Right renal pelvis (tissue), 4 donors: Measurements from ENCODE around the gene GXYLT1. TPM values are rescaled to one million over a fixed set of nuclear protein-coding genes. Genes with fewer than 3 reads are reported as not detected.
A peak's percentile ranks its signal among the peaks of the same experiment; 100 is the strongest.
"Not testable (repeated sequence)": the region's sequence is repeated elsewhere in the genome, so short reads cannot be mapped to it uniquely, and the experiment has no call there.

Experiments used
- DNase-seq, 4 donors: peaks; one replicate each; pipeline ENCODE4 v3.0.0-alpha.2; 2013; ENCODE audit warnings: low read depth in 4 of 4, low spot score in 3 of 4, missing footprints in 1 of 4
- polyA plus RNA-seq, 4 donors: library from polyadenylated mRNA; unstranded; fragments of 120-200 nt; gene quantifications; one replicate each; pipeline ENCODE4 v1.2.1, GENCODE V29; 2013; ENCODE audit not compliant: insufficient read length in 4 of 4

The GXYLT1 gene
- polyA plus RNA-seq, 4 donors, result 27.5 to 36.4 (median 34.5) TPM

DNA sequence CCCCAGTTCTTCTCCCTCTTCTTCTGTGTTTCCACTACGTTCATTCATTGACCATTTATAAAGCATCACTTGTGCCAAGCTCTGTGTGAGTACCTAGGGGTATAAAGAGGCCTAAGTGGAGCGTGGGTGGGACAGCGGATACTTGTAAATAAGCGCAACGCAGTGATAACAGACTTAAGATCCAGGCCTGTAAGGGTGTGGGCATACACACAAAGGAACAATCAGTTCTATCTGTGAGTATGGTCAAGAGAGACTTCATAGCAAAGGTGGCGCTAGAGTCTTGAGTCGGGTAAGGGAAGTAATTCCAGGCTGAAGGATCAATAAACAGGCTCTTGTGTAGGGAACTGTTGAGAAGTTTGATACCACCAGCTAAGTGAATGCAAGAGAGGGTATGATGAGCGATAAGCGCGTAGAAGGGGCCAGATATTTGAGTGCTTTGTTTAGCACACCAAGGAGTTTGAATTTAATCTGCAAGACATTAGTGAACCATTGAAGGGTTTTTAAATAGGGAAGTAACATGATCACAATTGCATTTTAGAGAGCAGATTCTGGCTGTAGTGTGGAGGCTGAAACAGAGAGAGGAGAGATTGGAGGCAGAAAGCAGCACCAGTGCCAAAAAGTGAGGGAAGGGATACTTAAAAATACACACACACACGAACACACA, 1.0 kb upstream of the GXYLT1 start:
- DNase-seq, result no peak

DNA sequence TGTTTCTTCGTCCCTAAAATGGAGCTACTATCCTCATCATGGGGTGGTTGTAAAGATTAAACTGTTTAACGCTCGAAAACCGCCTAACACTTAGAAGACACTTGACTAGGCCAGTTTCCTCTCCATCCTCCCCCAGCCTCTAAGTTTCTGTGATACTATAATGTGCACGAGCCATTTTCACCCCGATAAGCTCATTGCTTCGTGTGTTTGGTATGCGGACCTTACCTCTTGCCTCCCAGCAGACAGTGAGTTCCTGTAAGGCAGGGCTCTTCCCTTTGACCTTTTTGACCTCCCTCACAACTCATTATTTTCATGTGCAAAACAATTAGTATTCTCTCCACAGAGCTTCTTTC, 499 bp upstream of the GXYLT1 start:
- no peak for DNase-seq

DNA sequence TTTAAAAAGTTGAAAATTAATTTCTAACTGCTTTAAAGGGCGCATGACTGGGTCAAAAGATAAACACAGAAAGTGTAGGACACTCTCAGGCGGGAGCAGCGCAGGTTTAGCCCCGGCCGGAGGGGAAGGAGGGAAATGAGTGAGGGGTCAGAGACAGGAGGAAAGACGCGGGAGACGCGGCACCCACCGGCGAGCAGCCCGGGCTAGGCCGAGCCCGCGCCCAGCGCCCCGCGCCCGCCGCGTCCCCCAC, 591 bp downstream of the GXYLT1 start:
- DNase-seq, result peak in 1 of 4 donors; percentile 20

DNA sequence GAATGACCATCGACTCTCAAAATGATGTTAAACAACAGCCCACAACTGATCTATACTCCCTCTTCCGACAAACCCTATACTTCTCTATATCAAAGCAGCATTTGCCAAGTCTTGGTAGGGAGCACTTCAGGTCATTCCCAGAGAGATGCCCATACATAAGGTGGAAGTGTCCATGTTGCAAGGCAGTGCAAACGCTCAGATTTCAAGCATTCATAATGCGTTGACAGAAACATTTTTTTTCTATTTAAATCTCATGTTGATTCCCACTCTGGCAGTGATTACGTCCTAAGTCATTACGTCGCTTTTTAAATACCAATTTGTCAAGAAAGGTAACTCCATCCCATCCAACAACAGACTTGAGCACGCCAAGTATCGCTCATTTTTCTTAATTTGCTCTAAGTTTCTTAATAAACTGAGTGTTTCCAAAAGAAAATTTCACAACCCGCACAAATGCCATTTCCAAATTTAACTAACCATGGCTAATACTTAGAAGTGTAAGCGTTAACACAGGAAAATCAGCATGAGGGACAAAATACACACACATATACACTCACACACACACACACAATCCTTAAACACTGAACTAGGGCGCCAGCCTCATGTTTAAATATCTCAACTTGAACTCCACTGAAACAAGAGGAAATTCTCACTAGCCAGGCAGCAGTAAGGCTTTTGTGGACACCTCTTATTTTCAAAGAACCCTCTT, 1.1 kb downstream of the GXYLT1 start:
- peak in 1 of 4 donors; percentile 16 for DNase-seq

DNA sequence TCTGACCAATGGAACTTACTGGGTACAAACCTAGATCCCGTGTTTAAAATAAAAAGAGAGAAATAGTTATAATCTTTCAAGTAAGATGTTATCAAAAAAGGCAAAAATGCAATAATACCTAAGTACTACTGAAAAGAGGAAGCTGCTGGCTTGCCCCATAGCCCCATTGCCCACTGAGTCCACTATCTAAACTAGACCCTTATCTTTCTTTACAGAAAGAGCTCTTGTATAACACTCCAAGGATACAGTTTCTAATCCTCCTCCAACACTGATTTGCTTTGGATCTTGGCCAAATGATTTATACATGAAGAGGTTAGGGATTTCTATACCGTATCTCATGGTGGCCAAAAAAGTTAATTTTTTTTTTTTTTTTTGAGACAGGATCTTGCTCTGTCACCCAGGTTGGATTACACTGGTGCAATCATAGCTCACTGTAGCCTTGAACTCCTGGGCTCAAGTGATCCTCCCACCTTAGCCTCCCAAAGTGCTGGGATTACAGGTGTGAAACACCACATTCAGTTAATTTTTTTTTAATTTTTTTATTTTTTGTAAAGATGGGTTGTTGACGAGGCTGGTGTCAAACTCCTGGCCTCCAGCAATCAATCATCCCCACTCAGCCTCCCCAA, 2.6 kb downstream of the GXYLT1 start:
- DNase-seq, result no peak

DNA sequence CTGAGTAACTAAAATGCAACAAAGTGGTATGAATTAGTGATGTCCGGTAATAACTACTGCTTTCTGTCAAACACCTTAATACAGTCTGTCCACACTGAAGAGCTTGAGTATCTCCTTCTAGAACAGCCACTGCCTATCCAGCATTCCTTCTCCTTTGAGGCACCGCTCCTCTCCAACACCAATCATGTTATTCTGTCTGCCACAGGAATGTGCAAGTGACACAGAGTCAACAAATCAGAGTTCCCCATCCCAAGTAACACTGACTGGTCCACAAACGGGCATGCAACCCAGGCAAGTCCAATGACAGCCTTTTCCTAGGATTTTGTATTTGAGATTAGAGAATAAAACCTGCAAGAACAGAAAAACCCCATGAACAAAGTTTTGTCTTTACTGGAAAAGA, 3.8 kb downstream of the GXYLT1 start:
- DNase-seq, result no peak

DNA sequence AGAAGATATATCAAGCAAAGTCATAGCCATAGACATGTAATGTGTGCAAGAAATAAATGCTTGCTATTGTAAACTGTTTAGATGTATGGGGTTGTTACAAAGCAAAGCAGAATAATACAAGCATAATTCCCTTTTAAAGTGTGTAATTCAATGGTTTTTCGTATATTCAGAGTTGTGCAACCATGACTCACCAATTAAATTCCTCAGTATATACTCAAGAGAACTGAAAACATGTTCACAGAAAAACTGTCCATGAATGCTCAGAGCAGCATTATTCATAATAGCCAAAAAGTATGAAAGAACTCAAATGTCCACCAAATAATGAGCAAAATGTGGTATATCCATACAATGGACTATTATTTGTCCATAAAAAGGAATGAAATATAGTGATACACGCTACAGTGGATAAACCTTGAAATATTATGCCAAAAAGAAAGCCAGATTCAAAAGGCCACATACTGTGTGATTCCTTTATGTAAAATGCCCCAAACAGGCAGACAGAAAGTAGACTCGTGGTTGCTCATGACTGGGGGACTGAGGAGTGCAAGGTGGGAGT, 9.3 kb downstream of the GXYLT1 start:
- no peak for DNase-seq

DNA sequence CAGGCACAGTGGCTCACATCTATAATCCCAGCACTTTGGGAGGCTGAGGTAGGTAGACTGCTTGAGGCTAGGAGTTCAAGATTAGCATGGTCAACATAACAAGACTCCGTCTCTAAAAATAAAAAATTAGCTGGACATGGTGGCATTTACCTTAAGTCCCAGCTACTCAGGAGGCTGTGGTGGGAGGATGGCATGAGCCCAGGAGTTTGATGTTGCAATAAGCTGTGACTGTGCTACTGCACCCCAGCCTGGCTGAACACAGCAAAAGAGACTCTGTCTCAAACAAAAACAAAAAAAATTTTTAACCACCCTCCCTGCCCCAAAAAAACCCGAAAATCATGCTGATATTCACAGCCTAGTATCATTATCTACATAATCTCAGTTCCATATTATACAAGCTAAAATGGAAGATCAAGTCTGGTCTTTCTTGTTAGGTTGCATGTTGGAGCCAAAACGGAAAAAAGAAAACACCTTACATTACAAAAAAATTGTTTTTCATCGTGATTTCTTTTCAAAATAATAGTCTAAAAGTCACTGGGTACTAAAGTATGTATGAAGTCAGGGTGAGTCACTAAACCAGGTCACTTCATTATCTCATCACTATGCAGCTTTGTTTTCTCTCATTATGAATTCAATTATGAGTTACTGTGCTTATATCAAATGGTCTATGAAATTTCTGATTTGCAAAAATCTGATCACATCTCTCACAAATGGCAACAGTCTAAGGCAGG, 13.8 kb downstream of the GXYLT1 start:
- DNase-seq, result no peak

DNA sequence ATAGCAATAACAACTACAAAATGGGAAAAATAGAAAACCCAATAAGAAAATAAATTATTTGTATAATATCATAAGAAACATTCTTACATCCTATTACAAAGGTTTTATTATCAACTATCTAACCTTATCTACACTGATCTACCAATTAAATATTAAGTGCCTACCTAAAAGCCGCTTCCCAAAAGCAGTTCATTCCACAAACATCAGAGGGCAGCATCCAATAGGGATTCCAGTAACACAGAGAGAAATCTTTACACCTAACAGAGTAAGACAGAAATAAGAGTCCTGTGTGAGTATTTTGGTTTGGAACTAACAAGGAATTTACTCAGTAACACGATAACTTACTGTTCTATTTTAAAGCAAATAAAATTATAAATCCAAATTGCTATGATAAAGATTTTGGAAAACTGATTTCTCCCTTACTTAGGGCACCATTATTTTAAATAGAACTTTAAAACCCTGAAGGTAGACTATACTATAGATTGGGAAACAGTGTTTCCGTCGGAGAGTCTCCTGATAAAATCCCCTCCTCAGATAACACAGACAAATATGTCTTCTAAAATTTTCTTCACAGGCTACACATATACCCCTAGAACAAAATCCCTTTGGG, 15.0 kb downstream of the GXYLT1 start:
- DNase-seq, result peak in 2 of 4 donors; percentile 35 to 46

DNA sequence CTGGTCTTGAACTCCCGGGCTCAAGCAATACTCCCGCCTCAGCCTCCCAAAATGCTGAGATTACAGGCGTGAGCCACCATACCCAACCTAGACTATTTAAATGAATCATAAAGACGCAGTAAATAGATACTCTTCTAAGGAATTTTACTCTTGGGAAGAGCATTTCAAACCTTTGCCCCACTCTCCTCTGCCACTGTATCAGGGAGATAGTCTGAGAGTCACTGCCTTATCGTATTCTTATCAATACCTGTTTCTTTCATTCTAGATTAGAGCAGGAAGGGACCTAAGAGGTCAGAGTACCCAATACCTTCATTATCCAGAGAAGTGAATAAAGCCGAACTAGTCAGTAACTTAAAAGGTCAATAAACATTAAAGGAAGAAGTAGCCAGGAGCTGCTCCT, 15.8 kb downstream of the GXYLT1 start:
- no peak for DNase-seq

DNA sequence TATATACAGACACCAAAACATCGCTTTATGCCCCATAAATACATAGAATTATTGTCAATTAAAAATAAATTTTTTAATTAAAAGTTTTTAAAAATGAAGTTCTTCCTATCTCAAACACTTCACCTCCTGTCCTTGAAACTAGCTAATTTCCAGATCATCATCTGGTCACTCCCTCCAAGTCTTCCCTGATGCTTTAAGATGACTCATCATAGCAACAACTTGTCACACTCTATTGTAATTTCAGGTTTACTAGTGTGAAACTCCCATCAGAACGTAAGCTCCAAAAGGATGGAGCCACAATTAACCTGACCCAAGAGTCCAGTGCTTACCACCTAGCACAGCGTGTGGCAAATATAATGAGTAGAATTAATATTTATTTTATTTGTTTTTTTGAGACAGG, 16.3 kb downstream of the GXYLT1 start:
- no peak for DNase-seq

DNA sequence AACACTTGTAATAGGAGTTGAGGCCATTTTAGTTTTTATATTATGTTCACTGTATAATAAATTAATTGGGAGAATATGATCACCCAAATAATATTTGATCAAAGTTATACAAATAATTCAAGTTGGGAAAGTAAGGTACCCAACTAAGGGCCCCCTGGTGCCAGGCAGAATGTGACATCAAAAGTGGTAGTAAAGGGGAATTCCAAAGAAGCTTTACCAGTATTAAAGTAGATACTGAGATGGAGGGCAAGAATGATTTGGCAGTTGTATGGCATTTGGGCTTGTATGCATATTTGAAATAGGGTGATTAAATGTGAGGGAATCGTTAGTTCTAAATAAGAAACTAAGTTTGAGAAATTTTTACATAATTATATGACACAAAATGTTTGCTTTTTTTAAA, 17.7 kb downstream of the GXYLT1 start:
- no peak for DNase-seq

DNA sequence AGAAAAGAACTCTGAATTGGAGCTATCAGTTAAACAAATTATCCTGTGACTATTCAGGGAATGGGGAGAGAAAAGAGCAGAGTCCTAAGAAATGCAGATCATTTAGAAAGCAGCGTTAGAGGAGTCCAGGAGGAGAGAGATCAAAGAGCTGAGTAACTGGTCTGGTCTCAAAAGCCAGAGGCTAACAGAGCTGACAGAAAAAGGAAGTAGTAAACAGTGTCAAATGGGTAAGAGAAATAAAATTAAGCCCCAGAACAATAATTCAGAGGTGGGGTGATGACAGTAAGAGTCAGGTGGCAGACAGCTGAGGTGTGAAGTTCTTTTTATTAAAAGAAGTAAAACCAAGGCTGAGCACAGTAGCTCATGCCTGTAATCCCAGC, 19.3 kb downstream of the GXYLT1 start:
- no peak for DNase-seq

DNA sequence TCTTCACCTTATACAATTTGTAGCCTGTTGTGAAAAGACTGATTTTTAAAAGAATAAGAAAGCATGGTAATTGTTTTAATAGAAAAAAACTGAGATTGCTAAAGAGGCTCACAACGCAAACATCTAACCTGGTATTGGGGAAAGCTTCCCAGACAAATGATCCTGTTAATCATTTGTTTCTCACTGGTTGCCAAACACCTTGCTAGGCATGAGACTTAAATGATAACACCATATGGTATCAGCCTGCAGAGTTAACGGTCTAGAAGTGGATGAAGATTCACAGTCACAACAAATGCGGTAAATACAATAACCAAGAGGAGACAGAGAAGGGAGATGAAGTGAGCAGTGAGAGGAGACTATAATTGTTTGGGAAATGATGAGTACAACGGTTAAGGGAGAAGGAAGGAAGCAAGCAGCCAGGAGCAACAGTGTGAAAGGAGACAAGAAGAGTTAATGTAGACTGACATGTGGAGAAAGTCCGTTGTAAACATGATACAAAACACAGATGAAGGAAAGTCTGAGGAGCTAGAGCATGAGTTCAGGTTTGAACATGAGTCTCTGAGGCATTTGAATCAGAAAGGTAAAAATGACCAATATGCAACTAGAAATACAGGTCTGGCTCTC, 19.8 kb downstream of the GXYLT1 start:
- DNase-seq, result no peak

DNA sequence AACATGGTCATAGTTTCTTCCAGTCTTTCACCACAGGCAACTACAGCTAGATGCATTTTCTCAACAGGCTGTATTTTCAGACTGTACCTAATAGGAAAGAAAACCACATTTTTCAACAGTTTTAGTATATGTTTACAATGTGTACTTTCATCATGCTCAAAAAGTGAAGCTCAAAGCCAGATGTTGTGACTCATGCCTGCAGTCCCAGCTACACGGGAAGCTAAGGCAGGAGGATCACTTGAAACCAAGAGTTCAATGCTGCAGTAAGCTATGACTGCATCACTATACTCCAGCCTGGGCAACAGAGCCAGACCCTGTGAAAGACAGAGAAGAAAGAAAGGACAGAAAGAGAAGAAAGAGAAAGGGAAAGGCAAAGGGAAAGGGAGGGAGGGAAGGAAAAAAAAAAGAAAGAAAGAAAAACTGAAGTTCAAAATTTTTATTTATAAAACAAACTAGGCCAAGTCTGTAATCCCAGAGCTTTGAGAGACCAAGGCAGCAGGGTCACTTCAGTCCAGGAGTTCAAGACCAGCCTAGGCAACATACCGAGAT, 25.5 kb downstream of the GXYLT1 start:
- DNase-seq, result no peak

DNA sequence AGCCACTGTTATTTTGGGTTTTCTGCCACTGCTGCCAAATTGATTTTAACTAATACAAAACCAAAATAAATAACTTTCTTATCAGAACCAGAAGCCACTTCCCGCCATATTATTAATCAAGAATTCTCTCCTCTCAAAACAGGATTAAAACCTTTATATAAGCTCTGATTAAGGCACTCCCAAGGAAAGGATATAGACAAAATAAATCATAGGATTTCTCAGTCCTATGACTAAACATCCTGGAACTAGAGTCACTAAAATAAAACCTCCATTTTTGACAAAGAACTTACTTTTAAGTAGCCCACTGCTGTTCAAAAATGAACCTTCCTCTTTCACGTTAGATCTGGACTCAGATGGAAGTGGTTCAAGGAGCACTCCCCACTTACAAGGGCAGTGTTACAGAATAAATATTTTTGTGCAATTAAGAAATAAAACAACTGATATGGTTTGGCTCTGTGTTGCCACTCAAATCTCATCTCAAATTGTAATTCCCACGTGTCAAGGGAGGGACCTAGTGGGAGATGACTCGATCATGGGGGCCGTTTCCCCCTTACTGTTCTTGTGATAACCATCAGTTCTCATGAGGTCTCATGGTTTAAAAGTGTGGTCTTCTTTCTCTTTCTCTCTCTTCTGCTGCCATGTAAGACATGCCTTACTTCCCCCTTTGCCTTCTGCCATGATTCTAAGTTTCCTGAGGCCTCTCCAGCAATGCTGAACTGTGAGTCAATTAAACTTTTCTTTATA, 26.4 kb downstream of the GXYLT1 start:
- no peak for DNase-seq

DNA sequence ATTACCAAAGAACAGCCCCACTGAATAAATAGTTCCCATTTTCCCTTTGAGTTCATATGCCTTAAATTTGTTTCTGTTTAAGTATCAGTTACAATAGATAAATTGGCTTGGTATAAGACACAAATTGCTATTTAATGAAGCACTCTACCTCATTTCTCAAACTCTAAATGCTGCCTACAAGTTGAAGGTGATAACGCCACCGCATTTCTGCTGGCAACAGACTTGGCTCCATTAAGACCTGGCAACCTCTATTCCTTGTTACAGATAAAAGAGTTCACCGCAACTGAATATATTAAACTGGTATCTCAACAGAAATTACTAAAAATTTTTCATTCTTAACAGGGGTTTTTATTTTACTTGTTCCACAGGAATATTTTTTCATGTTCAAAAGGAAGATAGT, 35.6 kb downstream of the GXYLT1 start:
- no peak for DNase-seq

DNA sequence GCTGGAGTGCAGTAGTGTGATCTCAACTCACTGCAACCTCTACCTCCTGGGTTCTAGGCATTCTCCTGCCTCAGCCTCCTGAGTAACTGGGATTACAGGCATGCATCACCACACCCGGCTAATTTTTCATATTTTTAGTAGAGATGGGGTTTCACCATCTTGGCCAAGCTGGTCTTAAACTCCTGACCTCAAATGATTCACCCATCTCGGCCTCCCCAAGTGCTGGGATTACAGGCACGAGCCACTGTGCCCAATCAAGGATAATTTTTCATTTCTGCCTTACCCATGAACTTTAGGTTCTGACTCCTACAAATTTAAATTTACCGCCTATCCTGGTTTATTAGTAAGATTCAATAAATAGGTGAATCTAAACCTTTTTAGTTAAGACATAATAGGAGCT, 37.9 kb downstream of the GXYLT1 start:
- DNase-seq, result not testable (repeated sequence)

DNA sequence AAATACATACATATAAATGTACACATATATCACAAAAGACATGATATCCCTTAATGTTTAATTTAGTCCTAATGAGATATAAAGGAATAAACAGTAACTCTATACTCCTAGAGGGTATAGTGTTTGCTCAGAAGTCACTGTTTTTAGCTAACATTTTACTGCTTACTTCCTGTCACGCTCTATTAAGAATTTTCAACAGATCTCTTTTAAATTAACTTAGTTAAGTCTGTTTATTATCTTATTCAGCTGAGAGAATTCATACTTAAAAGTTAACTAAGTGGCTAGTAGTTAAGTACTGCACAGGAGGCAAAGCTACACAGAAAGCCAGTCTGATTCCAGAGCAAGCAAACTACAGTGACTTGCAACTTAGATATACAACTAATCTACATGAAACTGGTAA, 39.9 kb downstream of the GXYLT1 start:
- no peak for DNase-seq

DNA sequence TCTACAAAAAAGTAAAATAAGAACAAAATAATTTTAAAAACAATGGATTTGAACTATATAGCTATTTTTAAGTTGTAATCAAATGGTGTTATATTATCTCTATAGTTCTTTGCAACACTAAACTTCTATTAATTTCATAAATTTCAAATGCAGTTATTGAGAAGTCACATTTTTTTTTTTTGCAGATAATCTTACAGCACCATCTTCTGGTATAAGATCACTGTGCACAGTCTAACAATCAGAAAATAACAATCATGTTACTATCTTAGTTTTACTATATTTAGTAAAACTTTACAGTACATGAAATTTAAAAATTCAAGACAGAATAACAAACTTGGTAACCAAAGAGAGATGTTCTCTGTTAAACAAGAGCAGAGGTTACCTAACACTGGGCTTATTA, 40.6 kb downstream of the GXYLT1 start:
- no peak for DNase-seq
